ENCODE measurements around the gene ALG1. TPM values are rescaled to one million over a fixed set of nuclear protein-coding genes. Genes with fewer than 3 reads are reported as not detected.

ALG1 gene
- total and polyA plus RNA-seq, 2 donors (not counting 3 experiments of a cell fraction or from before 2014, with no cell fraction given): 33.7 to 46.0 TPM

DNA sequence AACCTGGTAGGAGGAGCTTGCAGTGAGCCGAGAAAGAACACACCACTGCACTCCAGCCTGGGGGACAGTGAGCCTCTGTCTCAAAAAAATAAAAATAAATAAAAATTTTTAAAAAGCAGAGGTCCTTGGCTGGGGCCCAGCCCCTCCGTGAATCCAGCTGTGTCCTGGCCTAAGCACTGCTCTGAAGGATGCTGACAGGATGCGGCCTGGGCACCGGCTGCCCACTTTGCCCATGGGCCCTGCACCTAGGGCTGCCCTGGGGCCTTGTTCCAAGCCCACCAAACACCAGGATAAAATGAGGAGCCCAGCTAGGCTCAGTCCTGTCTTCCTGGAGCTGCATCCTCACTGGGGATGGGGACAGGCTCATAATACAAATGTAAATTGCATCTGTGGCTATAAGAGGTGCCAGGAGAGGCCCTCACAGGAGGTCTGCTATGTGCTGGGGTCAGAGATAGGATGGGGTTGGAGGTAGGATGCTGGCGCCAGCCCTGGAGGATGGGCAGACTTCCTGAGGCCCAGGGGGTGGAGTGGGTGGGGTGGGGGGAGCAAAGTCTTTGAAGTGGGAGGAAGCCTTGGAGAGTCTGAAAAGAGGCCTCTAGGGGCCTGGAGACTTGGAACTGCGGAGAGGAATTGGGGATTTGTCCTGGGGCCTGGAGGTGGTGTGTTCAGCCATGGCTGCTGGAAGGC lies 12.1 kb upstream of the ALG1 start:
- Histone ChIP-seq H3K4me2 (ENCODE audit: insufficient read depth, low read length) (no peak overlapping the region), H3K27ac (ENCODE audit: insufficient read depth, low read depth, low read length) (no peak overlapping the region), H3K9me3 (replicated peaks; ENCODE audit: control insufficient read depth, insufficient read depth, low read length) (no peaks in the 10 kb centered on the region), H3K27me3 (ENCODE audit: control insufficient read depth in 2 of 2, insufficient read depth in 2 of 2, low read length in 2 of 2) (peaks cover 0 to 3% of the 10 kb centered on the region in 2 experiments), H3K9ac (replicated peaks; ENCODE audit: extremely low read depth, insufficient read depth, low read length) (no peak overlapping the region), H3K4me3 (replicated peaks in 1 of 3; ENCODE audit: insufficient read depth in 1 of 3, low read depth in 1 of 3, low read length in 3 of 3) (no peak overlapping the region), H3K9me1 (replicated peaks; ENCODE audit: control insufficient read depth, extremely low read depth, insufficient read depth, low read length) (no peaks in the 10 kb centered on the region), H4K20me1 (replicated peaks; ENCODE audit: control insufficient read depth, extremely low read depth, insufficient read depth, low read length) (no peaks in the 10 kb centered on the region), H3K36me3 (ENCODE audit: control insufficient read depth in 2 of 2, extremely low read depth in 1 of 2, insufficient read depth in 2 of 2, low read length in 2 of 2) (no peaks in the 10 kb centered on the region), H2AFZ (ENCODE audit: low read depth, low read length) (no peak overlapping the region), H3K4me1 (ENCODE audit: control insufficient read depth, extremely low read depth, insufficient read depth, low read length) (no peaks in the 10 kb centered on the region), H3K79me2 (ENCODE audit: control insufficient read depth, insufficient read depth, low read length) (no peaks in the 10 kb centered on the region)
- dilution Hi-C loops (cut with MboI; ENCODE audit: extremely low pct_ligation_motif_present, low sequenced_read_pairs) (no loop called here), intact Hi-C loops (cut with micrococcal nuclease) (no loop called here)
- BruUV-seq (replicated peaks): no TSS peak
- FAIRE-seq (no peak), DNase-seq (ENCODE audit: low read depth, low spot score) (no peak)
- TF ChIP-seq, protein P1, sequence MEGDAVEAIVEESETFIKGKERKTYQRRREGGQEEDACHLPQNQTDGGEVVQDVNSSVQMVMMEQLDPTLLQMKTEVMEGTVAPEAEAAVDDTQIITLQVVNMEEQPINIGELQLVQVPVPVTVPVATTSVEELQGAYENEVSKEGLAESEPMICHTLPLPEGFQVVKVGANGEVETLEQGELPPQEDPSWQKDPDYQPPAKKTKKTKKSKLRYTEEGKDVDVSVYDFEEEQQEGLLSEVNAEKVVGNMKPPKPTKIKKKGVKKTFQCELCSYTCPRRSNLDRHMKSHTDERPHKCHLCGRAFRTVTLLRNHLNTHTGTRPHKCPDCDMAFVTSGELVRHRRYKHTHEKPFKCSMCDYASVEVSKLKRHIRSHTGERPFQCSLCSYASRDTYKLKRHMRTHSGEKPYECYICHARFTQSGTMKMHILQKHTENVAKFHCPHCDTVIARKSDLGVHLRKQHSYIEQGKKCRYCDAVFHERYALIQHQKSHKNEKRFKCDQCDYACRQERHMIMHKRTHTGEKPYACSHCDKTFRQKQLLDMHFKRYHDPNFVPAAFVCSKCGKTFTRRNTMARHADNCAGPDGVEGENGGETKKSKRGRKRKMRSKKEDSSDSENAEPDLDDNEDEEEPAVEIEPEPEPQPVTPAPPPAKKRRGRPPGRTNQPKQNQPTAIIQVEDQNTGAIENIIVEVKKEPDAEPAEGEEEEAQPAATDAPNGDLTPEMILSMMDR (IDR thresholded peaks at IDR 0.05; ENCODE audit: extremely low read depth in 1 of 2, insufficient read depth in 1 of 2, low read depth in 1 of 2, low read length in 2 of 2): no peak
- TF ChIP-seq, protein P2, sequence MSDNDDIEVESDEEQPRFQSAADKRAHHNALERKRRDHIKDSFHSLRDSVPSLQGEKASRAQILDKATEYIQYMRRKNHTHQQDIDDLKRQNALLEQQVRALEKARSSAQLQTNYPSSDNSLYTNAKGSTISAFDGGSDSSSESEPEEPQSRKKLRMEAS (IDR thresholded peaks at IDR 0.05; ENCODE audit: insufficient read depth, insufficient read length): no peak
- TF ChIP-seq EZH2 (IDR thresholded peaks at IDR 0.05; ENCODE audit: borderline replicate concordance, low read depth, low read length, severe bottlenecking) (no peak), JUN (IDR thresholded peaks at IDR 0.05; ENCODE audit: borderline replicate concordance, insufficient read depth, insufficient read length, low read depth) (no peak), POLR2AphosphoS5 (IDR thresholded peaks at IDR 0.05; ENCODE audit: insufficient read depth, low read depth, low read length) (no peak), FOS (IDR thresholded peaks at IDR 0.05; ENCODE audit: borderline replicate concordance, insufficient read depth, low read length) (no peak), POLR2A (IDR thresholded peaks at IDR 0.05; ENCODE audit: low read depth, low read length) (no peak), MYC (IDR thresholded peaks at IDR 0.05; ENCODE audit: low read depth, low read length) (no peak), GATA2 (IDR thresholded peaks at IDR 0.05; ENCODE audit: insufficient read depth, insufficient read length, low read depth, low read length) (no peak)
- ChIA-PET POLR2A (no interaction called here), CTCF (interaction anchor here (1.3 kb wide), 1 partner anchor 12 kb away, joined by 6 read pairs; no protein-coding TSS in a partner anchor)
